NCI-H1436 treated with DMSO at 0.1 percent for 48 hours (cell line): ENCODE measurements around the gene KCTD7.
"Not testable (repeated sequence)": the region's sequence is repeated elsewhere in the genome, so short reads cannot be mapped to it uniquely, and the experiment has no call there.

Experiments
- DNase-seq: peaks from one replicate; lab custom pipeline; 2025; lab: John Stamatoyannopoulos, UW

KCTD7 gene

DNA sequence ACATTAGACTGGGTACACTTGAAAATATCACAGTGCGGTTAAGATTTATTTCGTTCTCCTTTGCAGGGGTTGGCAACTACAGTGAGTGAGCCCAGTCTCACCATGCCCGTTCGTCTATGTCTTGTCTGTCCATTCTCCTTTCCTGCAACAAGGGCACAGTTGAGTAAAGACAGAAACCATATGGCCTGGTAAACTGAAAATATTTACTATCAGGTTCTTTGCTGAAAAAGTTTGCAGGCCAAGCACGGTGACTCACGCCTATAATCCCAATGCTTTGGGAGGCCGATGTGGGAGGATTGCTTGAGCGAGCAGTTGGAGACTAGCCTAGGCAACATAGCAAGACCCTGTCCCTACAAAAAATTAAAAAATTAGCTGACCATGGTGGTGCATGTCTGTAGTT is 11.4 kb upstream of the KCTD7 start:
- DNase-seq, result no peak

DNA sequence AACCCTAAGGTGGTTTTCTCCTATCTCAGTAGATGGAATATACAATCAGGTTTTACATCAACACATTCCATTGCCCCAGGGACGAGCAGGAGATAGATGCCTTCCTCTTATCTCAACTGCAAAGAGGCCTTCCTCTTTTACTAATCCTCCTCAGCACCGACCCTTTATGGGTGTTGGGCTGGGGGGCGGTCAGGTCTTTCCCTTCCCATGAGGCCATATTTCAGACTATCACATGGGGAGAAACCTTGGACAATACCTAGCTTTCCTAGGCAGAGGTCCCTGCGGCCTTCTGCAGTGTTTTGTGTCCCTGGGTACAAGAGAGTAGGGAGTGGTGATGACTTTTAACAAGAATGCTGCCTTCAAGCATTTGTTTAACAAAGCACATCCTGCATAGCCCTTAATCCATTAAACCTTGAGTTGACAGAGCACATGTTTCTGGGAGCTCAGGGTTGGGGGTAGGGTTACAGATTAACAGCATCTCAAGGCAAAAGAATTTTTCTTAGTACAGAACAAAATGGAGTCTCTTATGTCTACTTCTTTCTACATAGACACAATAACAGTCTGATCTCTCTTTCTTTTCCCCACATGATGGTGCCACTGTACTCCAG is 9.2 kb upstream of the KCTD7 start:
- not testable (repeated sequence) for DNase-seq

DNA sequence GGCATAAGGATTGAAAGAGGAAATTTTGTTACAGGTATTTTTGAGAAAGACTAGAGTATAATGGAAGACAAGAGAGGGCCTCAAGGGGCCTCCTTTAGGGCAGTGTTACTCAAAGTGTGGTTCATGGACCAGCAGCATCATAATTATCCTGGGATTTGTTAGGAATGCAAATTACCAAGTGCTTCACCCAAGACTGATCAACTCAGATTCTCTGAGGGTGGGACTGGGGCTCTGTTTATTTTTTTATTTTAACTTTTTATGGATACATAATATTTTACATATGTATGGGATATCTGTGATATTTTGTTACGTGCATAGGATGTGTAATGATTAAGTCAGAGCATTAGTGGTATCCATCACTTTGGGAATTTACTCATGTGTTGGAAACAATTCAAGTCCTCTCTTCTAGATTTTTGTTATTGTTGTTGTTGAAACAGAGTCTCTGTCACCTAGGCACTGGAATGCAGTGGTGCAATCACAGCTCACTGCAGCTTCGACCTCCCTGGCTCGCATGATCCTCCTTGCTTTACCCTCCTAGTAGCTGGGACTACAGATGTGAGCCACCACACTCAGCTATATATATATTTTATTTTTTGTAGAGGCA is 2.2 kb upstream of the KCTD7 start:
- DNase-seq, result no peak

DNA sequence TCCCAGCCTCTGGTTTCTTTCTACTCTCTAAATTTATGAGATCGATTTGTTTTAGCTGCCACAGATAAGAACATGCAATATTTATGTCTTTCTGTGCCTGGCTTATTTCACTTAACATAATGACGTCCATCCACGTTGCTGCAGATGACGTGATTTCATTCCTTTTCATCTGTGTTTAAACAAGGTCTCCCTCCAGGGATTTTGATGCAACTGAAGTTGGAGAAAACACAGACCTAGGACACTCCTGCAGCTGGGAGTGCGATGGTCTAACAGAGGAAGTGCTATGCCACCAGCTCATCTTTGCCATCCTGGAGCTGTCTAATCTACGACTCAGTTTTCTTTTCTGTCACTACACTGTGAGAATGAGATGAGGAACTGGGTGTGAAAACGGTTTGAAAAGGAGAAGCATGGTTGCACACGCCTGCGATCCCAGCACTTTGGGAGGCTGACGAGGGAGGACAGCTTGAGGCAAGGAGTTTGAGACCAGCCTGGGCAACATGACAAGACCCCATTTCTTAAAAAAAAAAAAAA is 1.5 kb upstream of the KCTD7 start:
- DNase-seq, result no peak

DNA sequence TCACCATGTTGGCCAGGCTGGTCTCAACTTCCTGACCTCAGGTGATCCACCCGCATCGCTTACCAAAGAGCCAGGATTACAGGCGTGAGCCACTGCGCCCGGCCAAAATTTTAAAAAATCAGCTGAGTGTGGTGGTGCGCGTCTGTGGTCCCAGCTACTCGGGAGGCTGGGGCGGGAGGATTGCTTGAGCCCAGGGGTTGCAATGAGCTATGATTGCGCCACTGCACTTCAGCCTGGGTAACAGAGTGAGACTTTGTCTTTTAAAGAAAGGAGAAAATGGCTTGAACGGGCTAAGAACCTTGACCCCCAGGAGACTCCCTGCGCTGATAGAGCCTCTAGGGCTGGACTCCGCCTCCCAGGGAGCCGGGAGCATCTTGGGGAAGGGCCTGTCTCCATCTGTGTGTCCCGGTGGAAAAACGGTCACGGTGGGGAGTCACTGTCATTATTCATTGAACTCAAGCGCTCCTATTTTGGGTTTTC is 760 bp upstream of the KCTD7 start:
- no peak for DNase-seq

DNA sequence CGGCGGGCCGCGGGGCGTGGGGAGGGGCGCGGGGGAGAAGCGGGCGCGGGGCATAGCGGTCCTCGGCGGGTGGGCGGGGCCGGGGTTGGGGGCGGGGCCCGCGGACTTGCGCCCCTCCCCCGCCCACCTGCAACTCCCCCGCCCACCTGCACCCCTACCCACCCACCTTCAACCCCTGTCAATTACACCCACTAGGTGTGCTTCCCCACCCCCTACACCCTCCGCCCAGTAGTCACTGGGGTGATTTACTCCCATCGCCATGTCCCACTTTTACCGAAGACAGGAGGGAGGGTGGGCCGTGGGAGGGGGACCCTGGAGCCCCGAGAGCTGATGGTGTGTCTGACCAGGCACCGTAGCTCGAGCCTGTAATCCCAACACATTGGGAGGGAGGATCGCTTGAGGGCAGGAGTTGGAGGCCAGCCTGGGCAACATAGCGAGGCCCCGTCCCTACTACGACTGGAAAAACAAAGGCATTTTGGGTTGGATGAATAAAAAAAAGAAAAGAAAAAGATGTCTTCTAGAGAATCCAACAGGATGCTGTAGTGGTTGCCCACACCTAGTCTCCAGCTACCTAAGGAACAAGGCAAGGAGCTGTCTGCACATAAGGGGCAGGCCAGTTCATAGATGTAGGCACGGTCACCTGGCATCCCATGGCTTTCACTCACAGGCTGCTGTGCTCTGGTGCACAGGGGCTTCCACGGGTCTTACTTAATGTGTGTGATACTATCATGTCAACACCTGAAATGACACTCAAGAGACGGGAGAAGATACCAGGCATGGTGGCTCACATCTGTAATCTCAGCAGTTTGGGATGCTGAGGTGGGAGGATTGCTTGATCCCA is 761 bp downstream of the KCTD7 start:
- DNase-seq, result no peak

DNA sequence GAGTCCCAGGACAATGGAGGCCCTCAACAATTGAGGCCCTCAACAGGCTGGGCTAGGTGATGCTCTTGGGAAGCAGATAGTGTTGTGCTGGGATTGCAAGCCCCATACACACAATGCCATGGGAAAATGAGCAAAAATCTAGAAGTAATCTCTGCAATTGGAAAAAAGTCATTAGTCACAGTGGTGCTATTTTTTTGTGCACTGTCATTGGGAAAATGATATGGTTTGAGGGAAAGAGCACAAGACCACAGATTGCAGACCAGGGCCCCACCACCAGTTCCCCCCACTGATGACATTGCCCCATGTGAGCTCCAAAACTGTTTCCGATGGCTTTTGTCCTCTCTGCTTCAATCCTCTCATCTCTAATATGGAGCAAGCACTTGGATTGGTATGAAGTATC is 1.9 kb downstream of the KCTD7 start:
- DNase-seq, result no peak

DNA sequence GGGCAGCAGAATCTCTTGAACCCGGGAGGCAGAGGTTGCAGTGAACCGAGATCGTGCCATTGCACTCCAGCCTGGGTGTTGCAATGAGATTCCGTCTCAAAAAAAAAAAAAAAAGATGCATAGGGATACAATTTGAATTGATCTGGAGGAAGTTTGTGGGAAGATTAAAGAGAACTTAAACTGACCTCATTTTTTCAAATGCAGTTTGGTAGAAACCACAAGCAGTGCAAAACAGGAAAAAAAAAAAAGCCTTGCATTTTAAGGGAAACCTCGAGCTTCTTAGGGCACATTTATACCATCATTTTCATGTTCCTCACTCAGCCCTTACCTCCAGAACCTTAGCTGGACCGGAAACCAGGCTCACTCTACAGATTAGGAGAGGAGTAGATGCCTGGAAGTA is 2.8 kb downstream of the KCTD7 start:
- DNase-seq, result no peak

DNA sequence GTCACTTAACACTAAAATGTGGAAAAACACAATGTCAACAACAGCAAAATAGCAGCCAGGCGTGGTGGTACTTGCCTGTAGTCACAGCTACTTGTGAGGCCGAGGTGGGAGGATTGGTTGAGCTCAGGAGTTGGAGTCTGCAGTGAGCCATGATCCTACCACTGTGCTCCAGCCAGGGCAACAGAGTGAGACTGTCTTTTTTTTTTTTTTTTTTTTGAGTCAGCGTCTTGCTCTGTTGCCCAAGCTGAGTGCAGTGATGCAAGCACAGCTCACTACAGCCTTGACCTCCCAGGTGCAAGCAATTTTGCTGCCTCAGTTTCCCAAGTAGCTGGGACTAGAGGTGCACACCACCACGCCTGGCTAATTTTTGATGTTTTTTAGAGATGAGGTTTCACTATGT is 6.1 kb downstream of the KCTD7 start:
- no peak for DNase-seq

DNA sequence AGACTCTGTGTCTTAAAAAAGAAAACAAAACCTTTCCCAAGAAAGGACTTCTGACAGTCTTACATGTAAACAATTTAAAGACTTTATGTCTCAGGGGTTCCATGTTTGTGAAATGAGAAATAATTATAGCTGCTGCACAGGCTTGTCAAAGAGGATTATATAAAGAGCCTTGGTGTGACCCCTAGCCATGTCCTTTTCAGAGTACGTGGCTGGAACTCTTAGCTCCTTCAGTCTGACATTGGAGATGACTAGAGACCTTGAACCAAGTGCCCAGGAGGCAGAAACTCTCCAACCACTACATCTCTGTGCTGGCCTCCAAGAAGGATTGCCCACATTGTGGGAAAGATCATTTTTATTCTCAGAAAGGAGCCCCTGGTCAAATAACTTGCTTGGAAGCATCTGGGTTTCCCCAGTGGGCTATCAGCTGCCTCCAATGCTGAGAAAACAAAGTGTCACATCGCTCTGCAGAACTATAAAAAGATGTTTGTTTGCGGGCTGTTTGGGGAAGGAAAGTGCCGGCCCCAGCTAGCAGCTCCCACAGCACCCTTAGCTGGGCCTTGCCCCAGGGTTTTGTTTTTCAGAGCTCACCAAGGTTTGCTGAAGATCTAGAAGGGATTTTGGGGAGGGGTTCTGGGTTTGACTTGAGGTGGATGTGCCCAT is 6.8 kb downstream of the KCTD7 start:
- DNase-seq, result not testable (repeated sequence)

DNA sequence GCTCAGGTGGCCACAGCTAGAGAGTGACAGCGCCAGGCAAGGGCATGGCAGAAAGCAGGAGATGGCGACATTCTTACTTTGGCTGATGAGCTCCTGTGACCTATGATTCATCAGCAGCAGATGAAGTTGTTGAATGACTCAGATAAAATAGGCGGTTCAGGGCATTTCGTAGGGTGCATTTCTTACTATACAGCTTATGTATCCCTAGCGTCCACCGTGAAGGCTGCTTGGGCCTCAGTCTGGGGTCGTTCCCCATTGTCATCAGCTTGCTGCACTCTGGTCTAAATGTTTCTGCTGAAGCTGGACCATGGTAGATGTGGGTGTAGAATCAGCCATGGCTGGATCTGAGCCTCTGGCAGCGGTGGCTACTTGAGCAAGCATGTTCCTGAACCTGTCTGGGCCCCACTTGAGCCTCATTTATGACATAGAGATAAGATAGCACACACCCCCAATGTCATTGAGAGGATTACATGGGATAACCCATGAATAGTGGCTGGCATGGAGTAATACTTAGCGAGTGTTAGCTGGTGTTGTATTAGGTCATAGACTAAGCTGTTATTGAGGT is 7.4 kb downstream of the KCTD7 start:
- not testable (repeated sequence) for DNase-seq

DNA sequence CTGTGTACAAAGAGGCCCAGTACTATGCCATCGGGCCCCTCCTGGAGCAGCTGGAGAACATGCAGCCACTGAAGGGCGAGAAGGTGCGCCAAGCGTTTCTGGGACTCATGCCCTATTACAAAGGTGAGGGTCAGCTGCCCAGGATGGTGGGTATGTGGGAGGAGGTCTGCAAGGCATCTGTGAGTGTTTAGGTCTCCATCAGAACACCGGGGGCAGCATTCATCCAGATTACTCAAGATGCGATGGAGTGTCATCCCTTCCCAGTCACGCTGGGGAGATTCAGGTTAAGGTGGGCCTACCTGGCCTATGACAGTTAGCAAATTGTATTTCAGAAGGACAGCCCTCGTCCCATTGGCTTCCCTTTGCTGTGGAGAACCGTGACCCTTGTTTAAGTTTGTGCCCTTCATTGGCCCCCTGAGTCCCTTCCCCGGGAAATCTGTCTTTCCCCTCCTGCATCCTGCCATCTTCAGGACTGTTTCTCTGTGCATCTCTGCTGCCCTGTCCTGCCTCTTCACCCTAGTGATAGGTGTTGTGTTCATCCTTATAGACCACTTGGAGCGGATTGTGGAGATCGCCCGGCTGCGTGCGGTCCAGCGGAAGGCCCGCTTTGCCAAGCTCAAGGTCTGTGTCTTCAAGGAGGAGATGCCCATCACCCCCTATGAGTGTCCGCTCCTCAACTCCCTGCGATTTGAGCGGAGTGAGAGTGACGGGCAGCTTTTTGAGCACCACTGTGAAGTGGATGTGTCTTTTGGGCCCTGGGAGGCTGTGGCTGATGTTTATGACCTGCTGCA is 9.8 kb downstream of the KCTD7 start:
- DNase-seq, result no peak

DNA sequence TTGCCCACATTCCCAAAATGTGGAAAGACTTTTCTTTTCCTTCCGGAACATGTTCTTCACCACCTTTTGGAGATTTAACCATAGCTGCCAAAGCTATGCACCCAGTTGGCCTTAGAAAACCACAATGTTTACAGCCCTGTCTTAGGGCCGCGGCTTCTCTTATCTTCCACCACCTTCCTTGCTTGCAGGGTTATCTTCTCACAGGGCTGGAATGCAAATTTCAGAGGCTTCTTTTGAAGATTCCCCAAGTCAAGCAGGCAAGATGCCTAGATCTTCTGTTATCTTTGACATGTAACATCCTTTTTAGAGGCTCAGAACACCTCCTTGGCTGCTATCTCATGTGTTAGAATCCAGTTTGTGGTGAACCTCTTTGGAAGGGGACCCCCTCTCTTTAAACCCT is 11.1 kb downstream of the KCTD7 start:
- no peak for DNase-seq

DNA sequence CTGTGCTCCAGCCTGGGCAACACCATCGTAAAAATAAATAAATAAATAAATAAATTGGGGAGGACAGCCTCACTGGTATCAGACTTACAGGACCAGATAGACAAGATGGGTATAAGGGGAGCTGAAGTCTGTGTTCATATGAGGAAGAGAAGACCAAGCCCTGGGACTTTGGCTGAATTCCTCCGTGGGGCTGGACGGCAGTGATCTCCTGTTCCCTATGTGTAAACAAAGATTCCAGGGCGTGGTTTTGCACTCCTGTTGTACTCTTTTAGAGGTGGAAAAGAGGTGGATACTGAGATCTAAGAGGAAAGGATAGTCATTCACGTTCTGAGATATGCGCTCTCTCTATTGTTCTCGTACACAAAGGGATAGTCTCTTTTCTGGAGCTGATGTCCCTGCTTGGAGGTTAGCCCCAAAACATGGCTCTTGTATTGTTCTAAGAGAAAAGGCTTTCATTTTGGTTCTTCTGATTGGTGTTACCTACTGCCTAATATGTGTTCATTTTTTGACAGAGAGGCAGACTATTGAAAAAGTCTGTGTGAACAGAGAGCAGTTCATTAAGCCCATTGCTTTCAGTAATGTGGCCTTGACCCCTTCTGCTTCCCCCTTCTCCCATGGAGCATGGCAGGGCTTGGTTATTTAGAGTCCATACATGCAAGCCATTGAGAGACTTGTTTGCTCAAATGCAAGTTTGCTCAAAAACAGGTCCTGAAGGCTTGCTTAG is 12.3 kb downstream of the KCTD7 start:
- no peak for DNase-seq

DNA sequence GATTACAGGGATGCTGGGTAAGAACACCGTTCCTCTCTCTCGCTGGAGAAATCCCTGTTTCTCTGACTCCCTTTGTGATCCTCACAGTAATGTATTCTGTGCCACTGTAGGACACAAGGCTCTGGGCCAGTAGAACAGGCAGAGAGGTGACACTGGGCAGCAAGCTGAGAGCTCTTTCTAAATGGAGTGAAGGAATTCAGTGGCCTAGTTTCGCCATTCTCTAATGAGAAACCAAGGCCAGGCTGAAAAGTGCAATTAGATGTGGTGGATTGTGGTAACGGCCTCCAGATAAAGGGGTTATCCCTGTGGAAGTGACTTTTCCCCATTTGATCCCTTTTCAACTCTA is 12.8 kb downstream of the KCTD7 start:
- DNase-seq, result no peak

DNA sequence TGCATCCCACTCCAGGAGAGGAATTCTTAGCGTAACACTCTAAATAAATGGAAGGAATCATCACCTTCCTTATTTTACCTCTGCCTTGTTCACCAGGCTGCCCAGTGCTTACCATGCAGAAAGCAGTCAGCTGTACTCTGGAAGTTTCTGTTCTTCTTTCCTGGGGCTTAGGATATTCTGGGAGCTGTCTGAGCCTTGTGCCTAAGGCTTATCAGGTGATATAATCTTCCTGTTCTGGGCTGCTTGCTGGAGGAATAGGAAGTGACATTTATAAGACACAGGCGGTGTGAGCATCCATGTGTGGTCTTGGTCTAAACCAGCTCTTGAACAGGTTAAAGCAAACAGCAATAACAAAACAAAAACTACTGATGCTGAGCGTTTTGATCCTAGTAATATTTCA is 13.5 kb downstream of the KCTD7 start:
- DNase-seq, result no peak

DNA sequence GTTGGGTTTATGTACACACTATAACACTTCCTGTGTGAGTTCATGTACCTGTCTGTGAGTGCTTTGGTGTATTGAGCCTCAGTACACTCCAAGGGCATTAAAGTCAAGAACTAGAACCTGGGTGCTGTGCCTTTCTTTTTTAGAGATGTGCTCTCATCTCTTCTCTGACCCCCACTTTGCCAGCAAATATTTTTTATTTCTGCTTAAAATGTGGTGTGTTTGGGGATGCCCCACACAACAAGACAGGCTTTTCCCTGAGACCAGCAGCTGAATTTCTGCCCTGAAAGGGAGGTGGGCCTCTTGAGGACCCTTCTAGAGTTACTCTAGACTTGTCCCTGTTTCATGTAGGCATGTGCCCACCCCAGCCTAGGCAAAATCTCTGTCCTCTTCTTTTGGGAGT is 14.3 kb downstream of the KCTD7 start:
- no peak for DNase-seq

DNA sequence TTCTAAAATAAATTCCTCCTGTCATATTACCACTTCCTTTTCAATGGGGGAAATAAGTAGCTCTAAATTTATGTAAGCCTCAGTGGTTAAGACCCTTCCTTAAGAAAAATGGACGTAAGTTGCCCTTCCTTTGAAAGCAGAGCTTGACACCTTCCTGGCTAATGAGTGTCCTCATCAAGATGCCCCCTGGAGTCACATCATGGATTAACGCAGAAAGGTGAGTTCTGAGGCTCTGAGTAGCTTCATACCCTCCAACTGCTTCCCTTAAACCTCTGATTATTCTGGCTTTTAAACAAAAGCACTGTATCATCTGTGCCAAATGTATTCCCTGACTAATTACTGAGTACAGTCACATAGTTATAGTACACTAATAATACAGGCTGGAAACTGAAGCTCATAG is 14.7 kb downstream of the KCTD7 start:
- no peak for DNase-seq

DNA sequence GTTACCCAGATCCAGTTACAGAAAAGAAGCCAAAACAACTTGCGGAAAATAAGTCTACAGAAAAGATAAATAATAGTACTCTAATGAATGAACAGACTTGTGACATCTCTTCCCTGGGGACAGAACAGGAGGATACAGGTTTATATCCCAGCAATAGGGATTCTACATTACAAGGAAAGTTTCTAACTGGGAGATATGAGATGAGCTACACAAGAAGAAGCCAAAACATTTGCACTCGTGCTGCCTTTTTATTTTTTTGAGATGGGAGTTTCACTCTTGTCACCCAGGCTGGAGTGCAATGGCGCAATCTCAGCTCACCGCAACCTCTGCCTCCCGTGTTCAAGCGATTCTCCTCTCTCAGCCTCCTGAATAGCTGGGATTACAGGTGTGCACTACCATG is 22.3 kb downstream of the KCTD7 start:
- DNase-seq, result not testable (repeated sequence)

DNA sequence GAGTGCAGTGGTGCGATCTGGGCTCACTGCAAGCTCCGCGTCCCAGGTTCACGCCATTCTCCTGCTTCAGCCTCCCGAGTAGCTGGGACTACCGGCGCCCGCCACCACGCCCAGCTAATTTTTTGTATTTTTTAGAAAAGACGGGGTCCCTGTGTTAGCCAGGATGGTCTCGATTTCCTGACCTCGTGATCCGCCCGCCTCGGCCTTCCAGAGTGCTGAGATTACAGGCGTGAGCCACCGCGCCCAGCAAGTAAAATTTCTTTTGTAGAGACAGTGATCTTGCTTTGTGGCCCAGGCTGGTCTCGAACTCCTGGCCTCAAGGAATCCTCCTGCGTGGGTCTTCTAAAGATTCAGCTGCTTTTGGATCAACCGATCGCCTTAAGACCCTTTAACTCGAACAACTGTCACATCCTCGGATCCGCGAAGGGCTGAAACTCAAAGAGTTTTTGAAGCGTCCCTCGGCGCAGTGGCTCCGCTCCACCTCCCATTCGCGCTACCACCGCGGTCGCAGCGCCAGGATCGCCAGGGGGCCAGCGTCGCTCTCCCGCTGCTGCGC is 25.1 kb downstream of the KCTD7 start:
- DNase-seq, result not testable (repeated sequence)
